Measurements from ENCODE around the gene TNRC6C. TPM values are rescaled to one million over a fixed set of nuclear protein-coding genes. Genes with fewer than 3 reads are reported as not detected.
"Not testable (repeated sequence)": the region's sequence is repeated elsewhere in the genome, so short reads cannot be mapped to it uniquely, and the experiment has no call there.

Gene TNRC6C
- total RNA-seq, 1 experiment from 2014 or later, result 2.6 TPM

DNA sequence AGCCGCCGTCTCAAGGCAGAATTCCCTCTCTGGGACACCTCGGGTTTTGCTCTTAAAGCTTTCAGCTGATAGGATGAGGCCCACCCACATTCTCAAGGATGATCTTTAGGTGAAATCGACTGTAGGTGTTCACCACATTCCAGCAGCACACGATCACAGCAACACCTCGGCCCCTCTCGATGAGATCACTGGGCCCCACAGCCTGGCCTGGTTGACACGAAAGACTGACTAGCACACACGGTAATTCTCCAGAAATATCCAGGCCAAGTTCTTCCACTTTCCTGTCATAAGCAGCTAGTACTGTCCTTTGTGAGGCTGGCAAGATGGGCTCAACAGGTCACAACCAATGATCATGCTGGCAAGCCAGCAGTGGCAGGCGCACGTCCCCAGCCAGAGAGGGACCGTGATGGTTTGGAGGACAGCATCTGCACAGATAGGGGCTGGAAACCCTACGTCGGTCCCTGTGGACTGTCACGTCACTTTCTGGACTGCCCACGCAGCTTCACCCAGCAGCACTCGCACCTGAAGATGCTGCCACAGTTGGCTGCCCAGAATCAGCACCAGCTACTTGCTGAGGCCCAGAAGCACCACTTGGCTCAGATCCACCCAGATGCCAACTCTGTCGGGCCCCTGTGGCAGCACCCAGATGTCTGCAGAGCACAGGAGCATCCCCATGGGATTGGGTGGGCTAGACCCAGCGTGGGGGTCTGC, 152.7 kb downstream of the TNRC6C start:
- DNase-seq (ENCODE audit: low spot score), result no peak

DNA sequence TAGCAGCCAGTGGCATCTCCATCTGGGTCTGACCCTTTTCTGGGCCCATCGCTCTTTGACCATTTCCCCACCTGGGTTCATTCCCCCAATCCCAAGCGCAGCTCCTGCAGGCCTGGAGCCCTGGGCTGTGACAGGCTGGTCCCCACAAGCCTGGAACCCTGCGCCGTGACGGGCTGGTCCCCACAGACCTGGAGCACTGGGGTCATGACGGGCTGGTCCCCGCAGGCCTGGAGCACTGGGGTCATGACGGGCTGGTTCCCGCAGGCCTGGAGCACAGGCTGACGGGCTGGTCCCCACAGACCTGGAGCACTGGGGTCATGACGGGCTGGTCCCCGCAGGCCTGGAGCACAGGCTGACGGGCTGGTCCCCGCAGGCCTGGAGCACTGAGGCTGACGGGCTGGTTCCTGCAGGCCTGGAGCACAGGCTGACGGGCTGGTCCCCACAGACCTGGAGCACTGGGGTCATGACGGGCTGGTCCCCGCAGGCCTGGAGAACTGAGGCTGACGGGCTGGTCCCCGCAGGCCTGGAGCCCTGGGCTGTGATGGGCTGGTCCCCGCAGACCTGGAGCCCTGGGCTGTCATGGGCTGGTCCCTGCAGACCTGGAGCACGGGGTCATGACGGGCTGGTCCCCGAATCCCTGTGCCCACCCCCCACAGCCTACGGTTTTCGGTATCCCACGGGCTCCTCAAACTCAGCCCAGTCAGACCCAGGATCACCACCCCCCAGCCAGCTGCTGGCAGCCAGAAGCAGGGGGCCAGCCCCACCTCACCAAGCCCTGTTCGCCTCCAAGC, 153.4 kb downstream of the TNRC6C start:
- DNase-seq (ENCODE audit: low spot score), result no peak

GRCh38 chr17:78112518-78113471, 154.3 kb downstream of the TNRC6C start:
- peak; percentile 45 for DNase-seq (ENCODE audit: low spot score)

DNA sequence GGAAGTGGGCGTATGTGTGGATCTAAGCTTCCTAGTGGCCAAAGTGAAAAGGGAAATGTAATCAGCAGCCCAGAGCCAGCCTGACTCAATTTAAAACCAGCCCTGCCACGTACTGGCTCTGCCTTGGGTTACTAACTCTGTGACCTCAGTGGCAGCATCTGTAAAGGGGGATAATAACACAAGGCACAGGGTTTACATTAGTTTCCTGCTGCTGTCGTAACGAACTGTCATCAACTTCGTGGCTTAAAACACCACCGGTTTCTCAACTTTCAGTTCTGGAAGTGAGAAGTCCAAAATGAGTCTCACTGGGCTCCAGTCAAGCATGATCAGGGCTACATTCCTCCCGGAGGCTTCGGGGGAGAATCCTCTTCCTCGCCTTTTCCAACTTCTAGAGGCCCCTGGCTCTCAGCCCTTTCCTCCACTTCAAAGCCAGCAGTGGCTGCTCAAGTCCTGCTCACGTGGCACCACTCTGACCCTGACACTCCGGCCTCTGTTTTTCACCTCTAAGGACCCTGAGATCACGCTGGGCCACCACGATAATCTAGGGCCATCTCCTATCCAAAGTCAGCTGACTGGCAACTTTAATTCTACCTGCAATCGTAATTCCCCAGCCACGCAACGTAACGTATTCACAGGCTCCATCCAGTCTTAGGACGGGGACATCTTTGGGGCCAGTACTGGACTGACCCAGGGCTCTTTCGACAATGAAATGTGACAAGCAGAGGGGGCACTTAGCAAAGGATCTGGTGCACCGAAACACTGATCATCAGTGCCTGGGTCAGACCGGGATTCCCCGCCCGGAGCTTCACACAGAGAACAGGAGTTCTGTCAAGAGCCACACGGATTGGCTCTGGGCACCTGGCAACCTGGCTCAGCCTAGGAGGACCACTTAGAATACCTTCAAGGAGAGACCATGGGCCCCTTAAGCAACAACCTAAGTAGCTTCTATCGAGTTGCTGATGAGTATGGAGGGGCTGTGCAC, 155.6 kb downstream of the TNRC6C start:
- no peak for DNase-seq (ENCODE audit: low spot score)

DNA sequence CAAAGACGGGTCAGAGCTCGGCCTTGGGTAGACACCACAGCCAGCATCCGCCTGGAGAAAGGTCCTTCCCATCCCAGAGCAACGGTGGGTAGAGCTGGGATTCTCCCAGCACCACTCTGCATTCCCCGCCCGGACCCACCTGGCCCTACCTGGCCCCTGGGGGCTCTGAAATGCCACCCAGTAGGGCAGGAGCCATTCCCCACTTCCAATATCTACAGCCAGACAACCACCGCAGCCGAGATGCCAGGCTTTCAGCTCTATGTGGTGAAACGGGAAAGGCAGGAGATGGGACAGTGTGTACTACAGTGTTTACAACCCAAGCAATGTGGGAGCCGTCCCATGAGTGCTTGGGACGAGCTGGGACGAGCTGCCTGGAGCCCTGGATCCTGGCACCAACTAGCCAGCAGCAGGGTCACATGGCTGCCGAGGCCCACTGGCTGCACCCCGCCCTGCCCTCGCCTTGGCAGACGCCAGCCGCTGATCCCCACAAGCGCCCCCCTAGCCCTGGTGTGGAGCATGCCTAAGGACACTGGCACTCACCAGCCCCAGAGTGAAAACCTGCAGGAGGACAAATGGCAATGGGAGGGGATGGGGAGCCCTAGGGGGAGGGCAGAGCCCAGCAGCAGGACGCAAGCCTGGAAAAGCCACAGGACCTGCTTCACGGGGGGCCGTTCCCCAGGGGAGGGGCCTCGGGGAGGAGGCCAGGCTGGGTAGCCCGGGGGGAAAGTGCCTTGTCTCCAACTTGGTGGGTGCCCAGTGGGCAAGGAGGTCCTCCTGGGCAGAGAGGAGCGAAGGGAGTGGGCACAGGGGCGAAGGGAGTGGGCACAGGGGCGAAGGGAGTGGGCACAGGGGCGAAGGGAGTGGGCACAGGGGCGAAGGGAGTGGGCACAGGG, 156.6 kb downstream of the TNRC6C start:
- DNase-seq (ENCODE audit: low spot score), result no peak

DNA sequence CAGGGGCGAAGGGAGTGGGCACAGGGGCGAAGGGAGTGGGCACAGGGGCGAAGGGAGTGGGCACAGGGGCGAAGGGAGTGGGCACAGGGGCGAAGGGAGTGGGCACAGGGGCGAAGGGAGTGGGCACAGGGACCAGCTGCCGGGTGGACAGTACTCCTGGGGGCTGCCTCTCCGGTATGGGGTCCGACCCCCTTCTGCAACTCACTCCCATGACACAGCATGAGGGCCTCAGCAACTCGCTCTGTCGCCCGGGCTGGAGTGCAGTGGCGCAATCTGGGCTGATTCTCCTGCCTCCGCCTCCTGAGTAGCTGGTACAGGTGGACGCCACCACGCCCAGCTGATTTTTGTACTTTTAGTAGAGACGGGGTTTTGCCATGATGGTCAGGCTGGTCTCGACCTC, 157.3 kb downstream of the TNRC6C start:
- DNase-seq (ENCODE audit: low spot score), result not testable (repeated sequence)

DNA sequence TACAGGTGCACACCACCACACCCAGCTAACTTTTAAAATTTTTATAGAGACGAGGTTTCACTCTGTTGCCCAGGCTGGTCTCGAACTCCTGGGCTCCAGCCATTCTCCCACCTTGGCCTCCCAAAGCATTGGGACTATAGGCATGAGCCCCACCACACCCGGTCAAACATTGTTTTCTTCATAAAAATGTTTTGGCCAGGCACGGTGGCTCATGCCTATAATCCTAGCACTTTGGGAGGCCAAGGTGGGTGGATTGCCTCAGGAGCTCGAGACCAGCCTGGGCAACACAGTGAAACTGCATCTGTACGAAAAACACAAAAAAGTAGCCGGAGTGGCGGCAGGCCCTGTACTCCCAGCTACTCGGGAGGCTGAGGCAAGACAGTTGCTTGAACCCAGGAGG, 157.9 kb downstream of the TNRC6C start:
- DNase-seq (ENCODE audit: low spot score), result no peak

DNA sequence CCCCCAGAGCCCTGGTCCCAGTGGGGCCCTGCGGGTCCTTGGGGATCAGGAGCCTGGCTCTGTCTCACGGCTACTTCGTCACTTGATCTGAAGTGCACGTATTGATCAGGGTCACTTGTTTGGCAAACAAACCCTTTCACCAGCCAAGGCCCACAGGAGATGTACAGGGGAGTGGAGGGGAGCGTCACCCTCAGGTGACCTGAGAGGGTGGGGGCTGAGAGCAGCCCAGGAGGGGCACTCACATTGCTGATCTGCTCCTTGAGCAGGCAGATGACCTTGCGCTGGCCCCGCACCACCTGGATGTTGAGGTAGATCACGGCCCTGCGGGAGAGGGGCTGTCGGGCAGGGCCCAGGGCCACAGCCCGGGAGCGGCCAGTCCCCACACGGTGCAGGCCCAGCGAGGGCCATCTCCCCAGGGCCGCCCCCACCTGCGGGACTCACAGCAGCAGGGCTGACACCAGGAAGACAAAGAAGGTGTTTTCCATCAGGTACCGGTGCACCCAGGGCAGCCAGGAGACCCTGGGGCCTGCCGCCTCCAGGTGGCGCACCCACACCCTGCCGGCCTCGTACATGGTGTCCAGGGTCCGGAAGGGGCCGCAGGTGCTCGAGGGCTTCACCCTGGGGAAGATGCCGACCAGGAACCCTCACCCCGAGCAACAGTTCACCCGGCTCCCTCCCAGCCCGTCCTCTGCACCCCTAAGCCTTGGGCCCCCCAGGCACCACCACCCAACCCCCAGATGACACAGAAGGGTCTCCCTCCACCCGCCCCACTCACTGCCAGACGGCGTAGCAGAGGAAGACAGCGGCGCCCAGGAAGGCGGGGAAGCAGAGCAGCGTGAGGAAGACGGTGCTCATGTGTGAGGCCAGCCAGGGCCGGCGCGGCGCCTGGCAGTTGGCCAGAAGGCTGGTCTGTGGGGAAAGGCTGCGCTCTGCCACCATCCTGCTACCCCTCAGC, 158.8 kb downstream of the TNRC6C start:
- no peak for DNase-seq (ENCODE audit: low spot score)

DNA sequence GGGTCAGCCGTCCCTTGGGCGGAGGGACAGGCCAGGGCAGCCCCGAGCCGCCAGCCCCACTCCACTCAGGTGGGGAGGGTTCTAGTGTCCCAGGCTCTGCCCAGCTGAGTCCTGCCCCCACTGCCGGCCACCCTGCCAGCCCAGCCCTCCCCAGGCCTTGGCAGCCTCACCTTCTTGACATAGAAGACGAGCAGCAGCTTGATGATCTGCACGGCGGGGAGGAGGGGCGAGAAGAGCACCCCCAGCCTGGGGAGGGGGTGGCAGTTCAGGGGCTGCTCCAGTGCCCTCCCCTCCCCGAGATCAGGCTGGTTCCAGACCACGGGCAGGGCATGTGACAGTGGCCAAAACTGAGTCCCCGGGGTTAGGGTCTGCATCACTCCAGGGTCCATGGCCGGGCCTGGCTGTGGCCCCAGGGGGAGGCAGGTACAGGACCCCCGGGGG, 160.3 kb downstream of the TNRC6C start:
- DNase-seq (ENCODE audit: low spot score), result no peak

DNA sequence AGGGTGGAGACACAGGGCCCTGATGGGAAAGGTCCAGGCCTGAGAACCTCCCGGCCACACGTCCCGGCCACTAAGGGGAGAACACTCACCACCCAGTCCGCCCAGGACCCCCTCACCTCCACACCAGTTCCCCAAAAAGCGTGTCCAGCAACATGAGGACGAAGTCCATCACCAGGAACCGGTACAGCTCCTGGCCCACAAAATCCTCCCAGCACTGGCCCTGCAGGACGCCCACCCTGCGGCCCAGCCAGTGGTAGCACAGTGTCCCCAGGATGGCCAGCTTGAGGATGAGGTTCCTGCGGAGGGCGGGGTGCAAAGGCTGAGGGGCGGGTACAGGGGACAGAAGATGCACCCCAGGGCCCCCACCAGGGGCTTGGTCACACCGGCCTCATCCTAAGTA, 162.0 kb downstream of the TNRC6C start:
- no peak for DNase-seq (ENCODE audit: low spot score)

DNA sequence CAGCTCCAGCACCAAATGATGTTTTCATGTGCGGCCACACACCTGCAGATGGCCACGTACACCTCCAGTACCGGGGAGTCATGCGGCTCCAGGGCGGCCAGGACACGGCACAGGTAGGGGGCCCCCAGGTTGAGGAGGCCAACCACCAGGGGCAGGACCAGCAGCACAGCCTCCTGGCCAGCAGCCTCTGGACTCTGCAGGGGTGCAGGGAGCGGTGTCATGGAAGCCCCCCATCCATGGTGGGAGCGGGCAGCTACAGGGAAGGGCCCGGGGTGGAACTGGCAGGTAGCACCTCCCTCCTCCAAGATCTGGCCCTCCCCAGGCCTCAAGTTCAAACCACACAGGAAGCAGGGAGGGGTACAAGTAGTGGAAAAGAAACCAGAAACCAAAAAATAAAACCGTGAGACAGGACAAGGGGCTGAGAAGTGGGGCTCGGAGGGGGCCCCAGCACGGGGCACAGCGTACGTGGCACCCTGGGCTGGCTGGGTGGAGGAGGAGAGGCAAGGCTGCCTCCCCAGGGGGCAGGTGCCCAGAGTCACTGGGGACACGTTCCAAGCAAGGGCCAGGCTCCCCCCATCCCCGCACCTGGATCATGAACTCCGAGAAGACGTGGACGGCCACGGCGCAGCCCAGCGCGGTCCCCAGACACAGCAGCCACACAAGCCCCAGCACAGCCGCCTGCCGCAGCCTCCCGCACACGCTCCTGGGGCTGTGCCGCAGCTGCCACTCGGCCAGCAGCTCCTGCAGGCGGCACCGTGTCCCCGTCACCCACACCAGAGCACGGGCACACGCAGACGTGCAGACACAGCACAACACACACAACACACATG, 162.7 kb downstream of the TNRC6C start:
- no peak for DNase-seq (ENCODE audit: low spot score)

DNA sequence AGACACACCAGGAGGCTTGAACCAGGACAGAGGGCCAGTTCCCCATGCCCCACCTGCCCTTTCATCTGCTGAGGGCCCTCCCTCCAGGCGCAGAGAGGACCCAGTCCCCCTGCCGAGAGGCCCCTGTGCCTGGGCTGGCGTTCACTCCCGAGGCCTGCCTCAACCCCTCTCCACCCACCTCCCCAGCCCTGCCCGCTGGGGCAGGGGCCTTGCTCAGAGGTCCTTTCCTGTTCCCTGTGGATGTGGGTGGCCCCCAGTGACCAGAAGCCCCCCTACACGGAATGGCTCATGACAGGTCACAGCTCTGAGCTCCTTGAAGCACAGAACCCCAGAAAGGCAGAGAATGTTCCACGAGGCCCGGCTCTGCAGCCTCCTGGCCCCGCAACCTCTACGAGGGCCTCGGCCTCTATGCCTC, 163.3 kb downstream of the TNRC6C start:
- no peak for DNase-seq (ENCODE audit: low spot score)

DNA sequence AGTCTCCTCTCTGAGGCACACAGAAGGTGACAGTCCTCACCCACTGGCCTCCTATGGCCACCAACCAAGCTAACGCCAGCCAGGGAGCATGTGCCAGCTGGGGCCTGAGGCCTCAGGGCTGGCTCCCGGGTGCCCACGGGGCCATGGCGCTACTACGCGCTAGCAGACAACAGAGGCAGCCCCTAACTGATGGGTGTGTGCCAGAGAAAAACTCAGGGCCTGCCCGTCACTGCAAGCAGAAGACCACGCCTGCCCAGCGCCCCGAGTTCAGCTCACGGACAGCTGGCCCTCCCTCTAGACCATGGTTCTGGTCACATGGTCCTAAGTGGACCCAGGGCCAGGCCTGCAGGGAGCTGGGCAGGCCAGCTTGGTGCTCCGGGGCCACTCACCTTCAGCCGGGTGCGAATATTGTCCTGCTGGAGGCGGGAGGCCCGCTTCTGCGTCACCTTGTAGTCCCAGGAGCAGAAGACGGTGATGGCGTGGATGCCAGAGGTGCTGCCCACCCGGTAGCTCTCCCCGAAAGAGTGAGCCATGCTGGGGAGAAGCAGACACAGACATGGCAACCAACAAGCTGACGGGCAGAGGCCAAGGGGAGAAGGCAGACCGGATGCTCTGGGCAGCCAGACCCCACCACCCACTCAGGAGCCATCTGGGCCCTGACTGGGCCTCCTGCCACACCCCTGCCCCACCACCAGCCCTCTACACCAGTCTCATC, 163.9 kb downstream of the TNRC6C start:
- DNase-seq (ENCODE audit: low spot score), result no peak

GRCh38 chr17:78122931-78123249, 164.4 kb downstream of the TNRC6C start:
- DNase-seq (ENCODE audit: low spot score), result no peak

GRCh38 chr17:78123258-78123929, 164.9 kb downstream of the TNRC6C start:
- DNase-seq (ENCODE audit: low spot score), result no peak

- DNase-seq (ENCODE audit: low spot score), result no peak
Measured at GRCh38 chr17:78124081-78124835, 165.8 kb downstream of the TNRC6C start.
